OCI-M2 (cell line): ENCODE data around the gene DMD.

Experiments
- DNase-seq: peaks from one replicate; lab custom pipeline; 2025; ENCODE audit not compliant: unreplicated experiment; lab: John Stamatoyannopoulos, UW

Gene DMD

GRCh38 chrX:31212856-31213748 lies 1998.2 kb downstream of the DMD start:
- DNase-seq, result no peak

- no peak for DNase-seq
These were observed 2002.2 kb downstream of the DMD start for GRCh38 chrX:31209005-31209628.

GRCh38 chrX:31201503-31201902 lies 2009.8 kb downstream of the DMD start:
- no peak for DNase-seq

DNA sequence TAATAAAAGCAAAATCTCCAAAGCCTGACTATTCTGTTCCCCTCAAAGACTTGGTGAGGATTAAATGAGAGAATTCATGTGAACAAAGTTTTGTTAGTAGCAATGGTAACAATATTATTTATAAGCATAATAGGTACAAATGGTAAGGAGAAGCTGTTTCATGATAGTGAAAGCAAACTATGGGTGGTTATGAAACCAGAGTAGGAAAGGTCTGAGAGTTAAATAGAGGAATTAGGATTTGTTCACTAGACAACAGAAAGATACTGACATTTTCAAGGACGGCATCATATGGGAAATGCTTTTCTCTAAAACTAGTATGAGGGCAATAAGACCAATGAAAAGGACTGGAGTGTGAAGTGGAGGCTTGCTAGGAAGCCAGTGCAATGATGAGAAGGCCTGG lies 2010.9 kb downstream of the DMD start:
- DNase-seq, result no peak

GRCh38 chrX:31199840-31200114 lies 2011.6 kb downstream of the DMD start:
- no peak for DNase-seq

DNA sequence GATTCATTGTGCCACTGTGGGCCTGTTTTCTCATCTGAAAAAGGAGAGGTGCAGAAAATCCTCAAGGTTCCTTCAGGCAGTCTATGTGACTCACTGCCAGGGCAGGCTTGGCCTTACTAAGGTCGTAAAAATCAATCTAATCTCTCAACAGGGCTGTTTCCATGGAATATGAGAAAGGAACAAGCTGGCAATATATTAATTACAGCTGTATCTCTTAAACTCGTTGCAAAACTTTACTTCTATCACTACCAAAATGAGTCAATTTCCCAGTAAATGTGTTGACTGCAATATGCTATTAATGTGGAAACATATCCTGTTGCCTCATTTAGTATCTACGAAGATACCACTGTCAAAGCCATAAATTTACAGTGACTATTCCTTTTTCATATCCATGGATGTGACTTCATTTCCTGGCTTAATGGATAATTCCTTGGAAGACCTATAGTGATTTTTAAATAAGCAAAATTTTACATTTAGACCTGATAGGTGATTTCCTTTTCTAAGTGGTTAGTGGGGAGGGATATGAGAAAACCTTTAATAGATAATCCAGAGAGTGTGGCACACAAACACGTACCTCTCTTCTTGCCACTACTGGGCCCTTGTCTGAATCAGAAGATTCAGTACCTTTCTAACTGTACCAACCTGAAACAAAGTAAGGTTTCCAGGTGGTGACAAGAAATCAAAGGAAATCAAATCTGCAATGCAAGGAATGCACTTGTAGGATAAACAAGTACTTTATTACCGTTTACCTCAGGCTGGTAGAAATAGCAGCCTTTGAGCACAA lies 2012.1 kb downstream of the DMD start:
- no peak for DNase-seq

DNA sequence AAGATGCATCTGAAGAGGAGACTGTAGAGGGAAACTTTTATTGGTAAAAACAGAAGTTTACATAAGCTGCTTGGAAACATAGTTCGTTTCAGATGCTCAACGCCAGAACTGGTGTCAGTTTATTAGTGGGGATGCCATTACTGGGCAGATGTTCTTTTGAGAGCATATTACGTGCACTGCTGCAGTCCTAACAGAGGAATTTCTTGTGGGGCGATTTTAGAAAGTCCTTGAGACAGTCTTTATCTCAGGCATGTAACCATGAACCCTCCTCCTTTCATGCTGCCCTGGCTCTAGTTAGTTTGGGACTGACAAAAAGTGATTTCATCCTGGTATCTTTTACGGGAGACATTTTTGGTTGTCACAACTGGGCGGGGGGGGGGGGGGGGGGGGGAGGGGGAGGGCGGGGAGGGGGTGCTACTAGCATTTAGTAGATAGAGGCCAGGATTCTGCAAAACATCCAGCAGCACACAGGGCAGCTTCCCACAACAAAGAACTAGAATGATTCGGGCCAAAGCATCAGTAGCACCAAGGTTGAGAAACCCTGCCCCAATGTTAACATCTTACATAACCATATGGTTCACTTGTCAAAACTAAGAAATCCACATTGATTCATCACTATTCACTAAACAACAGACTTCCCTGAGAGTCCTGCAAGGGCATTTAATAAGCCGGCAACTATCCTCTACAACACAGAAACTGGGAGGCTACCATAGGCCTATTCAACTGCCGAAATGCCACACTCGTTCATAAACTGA lies 2021.0 kb downstream of the DMD start:
- DNase-seq, result no peak

GRCh38 chrX:31186693-31187338 lies 2024.5 kb downstream of the DMD start:
- no peak for DNase-seq

GRCh38 chrX:31185884-31186283 lies 2025.5 kb downstream of the DMD start:
- no peak for DNase-seq

DNA sequence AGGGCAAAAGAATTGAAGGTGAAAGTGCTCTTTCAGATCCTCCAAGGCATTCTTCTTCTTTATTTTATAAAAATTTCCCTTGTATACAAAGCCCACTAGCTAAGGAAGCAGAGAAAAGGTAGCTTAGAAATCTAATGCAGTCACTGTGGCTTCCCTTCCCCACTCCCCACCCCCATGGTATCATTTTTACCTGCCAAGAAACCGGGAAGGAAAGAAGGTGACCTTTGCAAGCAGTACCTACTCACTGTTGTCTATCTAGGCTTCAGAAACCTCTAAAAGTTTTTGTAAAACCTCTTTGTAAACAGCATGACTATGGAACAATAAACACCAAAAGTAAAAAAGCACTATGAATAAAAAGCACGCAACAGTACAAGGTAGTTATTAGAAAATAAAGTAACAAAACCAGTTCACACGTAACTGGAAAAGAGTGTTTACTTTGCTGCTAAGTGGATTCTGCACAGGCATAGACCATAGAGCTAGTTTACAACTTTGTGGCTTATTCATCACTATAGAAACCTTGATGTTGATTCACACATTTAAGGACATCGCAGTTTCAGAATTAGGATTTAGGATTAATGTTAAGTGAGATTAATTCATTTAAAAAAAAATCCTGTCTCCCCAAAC lies 2029.9 kb downstream of the DMD start:
- no peak for DNase-seq

- DNase-seq, result no peak
These were observed 2032.1 kb downstream of the DMD start for GRCh38 chrX:31179203-31179602.

- DNase-seq, result no peak
These were observed 2032.6 kb downstream of the DMD start for GRCh38 chrX:31178769-31179125.

DNA sequence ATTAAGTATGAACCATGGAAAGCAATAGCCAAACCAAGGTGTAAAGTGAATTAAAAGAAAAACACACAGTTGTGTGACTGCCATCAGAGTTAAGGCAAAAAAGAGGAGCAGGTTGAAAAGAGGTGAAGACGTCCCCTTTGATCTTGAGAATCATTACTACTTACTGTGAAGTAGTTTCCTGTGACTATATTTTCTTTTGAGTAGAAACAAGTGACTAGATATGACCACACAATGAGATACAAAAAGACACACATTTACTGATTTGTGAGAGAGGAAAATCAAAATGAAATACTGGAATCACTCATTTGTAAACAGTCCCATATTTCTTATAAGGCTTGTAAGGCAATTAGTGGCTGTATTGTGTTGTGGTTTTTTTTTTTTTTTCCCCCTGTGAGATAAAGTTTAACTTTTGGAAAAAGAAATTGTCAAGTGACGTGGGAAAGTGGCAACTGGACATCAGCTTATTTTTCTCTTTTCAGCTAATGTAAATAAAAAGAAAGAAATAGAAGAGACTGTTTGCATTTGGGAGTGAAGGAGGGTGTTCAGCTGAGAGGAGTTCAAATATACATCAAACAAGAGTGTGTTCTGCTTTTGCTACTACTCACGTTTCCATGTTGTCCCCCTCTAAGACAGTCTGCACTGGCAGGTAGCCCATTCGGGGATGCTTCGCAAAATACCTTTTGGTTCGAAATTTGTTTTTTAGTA lies 2033.1 kb downstream of the DMD start:
- DNase-seq, result no peak

DNA sequence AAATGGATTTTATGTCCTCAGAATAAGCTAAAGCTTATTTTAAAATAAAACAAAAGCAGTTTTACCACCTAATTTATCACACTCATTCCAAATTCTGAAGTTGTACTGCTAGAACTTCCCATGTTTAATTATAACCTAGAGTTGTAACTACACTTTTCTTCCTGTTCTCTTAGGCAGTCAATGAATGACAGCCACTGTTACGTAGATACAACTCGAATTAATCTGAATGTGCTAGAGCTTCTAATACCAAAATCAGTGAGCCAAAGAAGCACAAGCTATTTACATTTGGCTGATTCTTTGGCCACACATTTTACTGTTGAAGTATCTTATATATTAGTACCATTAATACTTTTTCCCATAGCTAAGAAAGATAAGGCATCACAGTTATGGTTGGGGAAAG lies 2040.6 kb downstream of the DMD start:
- no peak for DNase-seq

- no peak for DNase-seq
These were observed 2042.8 kb downstream of the DMD start for GRCh38 chrX:31168551-31168950.

DNA sequence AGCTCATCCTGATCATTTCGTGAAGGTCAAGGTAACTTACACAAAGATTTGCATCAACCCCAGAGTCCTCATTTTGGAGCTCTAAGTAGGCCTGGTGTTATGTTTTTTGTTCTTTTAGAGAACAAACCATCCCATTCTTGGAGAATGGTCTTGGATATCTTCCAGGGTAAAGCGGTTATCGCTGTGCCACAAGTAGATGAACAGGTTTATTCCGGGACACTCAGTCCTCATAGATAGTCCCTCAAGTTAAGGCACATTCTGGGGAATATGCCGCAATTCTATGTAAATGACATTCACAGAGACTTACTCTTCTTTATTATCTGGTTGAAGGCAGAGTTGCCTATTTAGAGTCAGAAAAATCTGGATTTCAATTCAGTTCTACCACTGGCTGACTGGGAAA lies 2044.5 kb downstream of the DMD start:
- no peak for DNase-seq

- no peak for DNase-seq
These were observed 2044.9 kb downstream of the DMD start for GRCh38 chrX:31166416-31166815.

DNA sequence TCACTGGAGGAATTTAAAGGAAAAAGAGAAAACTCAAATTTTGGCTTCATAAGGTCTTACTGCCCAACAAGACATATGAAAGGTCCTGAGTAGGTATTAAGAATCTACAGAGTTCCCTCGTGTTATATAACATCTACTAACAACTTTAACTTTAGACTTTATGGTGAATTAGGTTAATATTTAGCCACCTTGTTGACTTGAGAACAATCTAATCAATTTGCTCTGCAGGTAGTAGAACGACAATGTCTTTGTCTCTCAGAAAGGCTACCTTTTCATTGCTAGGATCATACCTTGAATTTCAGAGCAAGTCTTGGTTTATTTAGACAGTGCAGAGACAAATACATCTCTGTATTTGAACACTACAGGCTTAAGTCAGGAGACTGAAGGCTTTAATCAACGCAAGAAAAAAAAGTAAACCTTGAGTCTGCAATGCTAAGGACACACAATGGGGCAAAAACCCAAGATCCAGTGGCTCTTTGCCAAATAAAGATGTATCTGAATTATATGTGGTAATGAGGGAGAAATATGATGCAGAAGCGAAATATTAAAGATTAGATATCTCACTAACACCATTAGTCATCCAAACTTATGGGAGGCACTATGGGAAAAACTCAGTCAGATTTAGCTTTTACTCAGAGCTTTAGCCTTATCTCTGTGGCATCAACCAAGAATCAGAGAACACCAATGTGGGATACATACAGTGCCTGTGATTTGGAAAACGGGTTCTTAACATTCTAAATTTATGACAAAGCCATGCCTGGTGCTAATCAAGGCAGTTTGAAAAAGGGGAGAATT lies 2045.9 kb downstream of the DMD start:
- no peak for DNase-seq

DNA sequence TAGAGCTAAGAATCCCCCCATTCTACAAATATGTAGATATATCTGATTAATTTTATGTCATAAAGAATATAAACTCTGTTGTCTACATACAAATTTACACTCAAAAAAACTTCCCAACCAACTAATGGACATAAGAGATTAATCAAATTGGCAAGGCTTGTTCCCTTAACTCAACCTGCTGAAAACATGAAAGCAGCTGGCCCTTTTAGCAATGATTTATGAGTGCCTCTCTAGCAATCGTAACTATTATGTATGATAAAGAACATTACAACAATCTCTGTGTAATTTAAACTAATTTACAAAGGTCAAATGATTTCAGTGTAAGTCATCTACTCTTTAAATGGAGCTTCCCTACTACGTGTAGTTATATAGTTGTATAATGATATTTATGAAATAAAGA lies 2056.4 kb downstream of the DMD start:
- no peak for DNase-seq
